VCaP (cell line): ENCODE measurements around the gene PPM1J.

Source experiments
- H3K27ac ChIP-seq: fragments of 450-650 bp; 2 replicates; pipeline ENCODE4 v1.5.1; 2017
- TF ChIP-seq, protein P1 (sequence below): fragments of 450-650 bp; conservative IDR thresholded peaks from 2 replicates; pipeline ENCODE4 v1.5.1; 2017; ENCODE audit warnings: mild to moderate bottlenecking, moderate library complexity

PPM1J gene

DNA sequence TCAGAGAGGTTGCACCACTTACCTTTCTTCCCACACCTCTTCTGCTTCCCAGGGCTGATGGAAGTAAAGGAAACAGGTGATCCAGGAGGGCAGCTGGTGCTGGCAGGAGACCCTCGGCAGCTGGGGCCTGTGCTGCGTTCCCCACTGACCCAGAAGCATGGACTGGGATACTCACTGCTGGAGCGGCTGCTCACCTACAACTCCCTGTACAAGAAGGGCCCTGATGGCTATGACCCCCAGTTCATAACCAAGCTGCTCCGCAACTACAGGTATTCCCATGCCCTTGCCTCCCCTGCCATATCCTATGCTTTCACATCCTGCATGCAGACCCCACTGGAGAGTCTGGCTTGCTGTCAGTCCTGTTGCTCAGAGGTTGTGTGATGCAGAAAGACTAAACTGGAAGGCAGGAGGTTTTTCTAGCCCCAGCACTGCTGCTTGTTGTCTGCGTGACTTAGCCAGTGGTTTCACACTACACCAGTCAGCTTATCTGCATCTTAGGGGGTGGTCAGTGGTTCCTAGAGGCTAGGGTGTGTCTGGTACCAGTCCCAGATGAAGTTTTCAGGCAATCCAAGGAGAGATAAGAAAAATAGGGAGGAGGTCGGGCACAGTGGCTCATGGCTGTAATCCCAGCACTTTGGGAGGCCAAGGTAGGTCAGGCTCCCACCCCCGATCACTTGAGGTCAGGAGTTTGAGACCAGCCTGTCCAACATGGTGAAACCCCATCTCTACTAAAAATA, 18.4 kb downstream of the PPM1J start:
- no peak overlapping the region for H3K27ac ChIP-seq
- TF ChIP-seq, protein P1, sequence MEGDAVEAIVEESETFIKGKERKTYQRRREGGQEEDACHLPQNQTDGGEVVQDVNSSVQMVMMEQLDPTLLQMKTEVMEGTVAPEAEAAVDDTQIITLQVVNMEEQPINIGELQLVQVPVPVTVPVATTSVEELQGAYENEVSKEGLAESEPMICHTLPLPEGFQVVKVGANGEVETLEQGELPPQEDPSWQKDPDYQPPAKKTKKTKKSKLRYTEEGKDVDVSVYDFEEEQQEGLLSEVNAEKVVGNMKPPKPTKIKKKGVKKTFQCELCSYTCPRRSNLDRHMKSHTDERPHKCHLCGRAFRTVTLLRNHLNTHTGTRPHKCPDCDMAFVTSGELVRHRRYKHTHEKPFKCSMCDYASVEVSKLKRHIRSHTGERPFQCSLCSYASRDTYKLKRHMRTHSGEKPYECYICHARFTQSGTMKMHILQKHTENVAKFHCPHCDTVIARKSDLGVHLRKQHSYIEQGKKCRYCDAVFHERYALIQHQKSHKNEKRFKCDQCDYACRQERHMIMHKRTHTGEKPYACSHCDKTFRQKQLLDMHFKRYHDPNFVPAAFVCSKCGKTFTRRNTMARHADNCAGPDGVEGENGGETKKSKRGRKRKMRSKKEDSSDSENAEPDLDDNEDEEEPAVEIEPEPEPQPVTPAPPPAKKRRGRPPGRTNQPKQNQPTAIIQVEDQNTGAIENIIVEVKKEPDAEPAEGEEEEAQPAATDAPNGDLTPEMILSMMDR, result no peak

DNA sequence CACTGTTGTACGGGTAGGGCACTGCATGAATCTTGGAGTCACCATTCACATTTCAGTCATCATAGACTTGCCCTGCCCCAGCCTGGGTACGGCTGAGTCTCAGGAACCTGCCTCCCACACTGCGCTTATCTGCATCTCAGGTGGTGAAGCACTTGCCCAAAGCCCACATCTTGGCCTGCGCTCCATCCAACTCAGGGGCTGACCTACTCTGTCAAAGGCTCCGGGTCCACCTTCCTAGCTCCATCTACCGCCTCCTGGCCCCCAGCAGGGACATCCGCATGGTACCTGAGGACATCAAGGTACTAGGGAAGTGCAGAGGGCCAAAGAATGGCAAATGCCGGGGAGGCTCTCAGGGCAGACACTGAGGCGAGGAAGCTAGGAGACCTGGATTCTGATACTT, 19.9 kb downstream of the PPM1J start:
- H3K27ac ChIP-seq, result no peak overlapping the region
- TF ChIP-seq, protein P1, result no peak

DNA sequence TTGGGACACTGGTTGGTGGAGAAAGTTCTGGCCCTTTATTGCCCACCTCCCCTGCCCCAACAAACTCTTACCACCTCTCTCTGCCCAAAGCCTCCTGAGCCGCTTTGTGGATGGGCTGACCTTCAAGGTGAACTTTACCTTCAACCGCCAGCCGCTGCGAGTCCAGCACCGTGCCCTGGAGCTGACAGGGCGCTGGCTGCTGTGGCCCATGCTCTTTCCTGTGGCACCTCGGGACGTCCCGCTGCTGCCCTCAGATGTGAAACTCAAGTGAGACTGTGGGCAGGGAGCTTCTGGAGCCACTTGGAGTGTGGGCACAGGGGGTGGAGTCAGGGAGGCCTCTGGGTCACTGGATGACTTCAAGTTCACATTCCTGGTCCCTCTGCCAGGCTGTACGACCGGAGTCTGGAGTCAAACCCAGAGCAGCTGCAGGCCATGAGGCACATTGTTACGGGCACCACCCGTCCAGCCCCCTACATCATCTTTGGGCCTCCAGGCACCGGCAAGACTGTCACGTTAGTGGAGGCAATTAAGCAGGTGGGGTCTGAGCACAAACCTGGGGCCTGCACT, 20.7 kb downstream of the PPM1J start:
- TF ChIP-seq, protein P1, result no peak
- H3K27ac ChIP-seq, result no peak overlapping the region

DNA sequence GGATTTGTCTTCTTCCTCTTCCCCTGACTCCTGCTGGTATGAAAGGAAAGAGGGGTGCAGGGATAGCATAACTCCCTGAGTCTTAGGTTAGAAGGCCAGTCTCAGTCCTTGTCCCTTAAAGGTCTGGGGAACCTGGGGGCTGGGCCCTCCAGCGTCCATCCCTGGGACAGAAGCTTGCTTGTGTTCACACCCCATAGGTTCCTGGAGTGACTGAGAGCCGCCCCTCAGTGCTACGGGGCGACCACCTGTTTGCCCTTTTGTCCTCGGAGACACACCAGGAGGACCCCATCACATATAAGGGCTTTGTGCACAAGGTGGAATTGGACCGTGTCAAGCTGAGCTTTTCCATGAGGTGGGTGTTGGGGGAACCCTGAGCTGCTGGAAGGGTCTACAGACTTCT, 21.3 kb downstream of the PPM1J start:
- H3K27ac ChIP-seq, result no peak overlapping the region
- TF ChIP-seq, protein P1, result no peak

DNA sequence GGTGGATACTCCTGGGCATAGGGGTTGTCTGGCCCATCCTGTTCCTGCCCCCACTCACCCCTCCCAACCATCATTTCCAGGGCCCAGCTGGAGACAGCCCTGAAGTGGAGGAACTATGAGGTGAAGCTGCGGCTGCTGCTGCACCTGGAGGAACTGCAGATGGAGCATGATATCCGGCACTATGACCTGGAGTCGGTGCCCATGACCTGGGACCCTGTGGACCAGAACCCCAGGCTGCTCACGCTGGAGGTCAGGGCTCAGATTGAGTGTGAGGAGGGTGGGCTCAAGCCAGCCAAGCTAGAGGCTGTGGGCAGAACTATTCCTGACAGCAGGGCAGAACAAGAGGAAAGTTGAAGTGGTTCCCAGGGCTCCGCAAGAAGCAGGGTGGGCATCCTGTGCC, 22.5 kb downstream of the PPM1J start:
- H3K27ac ChIP-seq, result no peak overlapping the region
- TF ChIP-seq, protein P1, result no peak

DNA sequence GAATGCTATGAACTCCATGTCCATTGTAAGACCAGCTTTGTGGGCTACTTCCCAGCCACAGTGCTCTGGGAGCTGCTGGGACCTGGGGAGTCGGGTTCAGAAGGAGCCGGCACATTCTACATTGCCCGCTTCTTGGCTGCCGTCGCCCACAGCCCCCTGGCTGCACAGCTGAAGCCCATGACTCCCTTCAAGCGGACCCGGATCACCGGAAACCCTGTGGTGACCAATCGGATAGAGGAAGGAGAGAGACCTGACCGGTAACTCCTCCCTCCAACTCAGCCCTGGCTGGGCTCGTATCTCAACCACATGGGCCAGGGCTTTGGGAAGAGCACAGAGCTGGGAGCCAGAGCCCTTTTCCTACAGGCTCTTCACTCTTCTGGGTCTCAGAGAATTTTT, 25.3 kb downstream of the PPM1J start:
- H3K27ac ChIP-seq, result no peak overlapping the region
- TF ChIP-seq, protein P1, result no peak

DNA sequence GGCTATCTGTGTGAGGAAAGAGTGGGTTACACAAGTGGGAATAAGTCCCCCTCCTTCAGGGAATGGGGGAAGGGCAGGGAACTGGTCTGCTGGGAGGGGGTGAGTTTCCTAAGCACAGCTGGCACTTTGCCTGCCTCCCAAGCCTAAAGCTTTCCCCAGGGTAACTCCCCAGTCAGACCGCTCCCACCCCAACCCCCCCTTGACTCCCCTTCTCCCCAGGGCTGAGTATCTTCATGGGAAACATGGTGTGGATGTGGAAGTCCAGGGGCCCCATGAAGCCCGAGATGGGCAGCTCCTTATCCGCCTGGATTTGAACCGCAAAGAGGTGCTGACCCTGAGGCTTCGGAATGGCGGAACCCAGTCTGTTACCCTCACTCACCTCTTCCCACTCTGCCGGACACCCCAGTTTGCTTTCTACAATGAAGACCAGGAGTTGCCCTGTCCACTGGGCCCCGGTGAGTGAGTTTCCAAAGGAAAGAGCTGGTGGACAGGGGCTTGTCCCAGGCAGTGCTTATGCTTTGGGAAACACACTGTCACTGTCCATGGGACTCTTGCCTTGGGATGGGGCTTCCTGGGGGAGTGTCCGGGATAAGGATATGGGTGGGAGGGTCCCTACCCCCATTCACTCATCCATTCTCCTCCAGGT, 25.8 kb downstream of the PPM1J start:
- no peak overlapping the region for H3K27ac ChIP-seq
- TF ChIP-seq, protein P1, result no peak
